SK-N-SH (cell line): Measurements from ENCODE around the gene MCRS1. TPM values are rescaled to one million over a fixed set of nuclear protein-coding genes. Genes with fewer than 3 reads are reported as not detected.

Experiments
- CTCF ChIA-PET: fragments of 300-600, 350-600 bp; formaldehyde crosslinking; extraction: SDS; loops from one replicate; lab custom pipeline; 2021; lab: Yijun Ruan, JAX
- POLR2A ChIA-PET: fragments of 350-600 bp; sonication (Branson Sonifier 250); formaldehyde crosslinking; extraction: SDS; loops from one replicate; lab custom pipeline; 2020; ENCODE audit warnings: antibody characterized with exemption, inconsistent platforms; lab: Yijun Ruan, JAX
- DNase-seq: peaks from one replicate; pipeline ENCODE4 v3.0.0; 2012
- H2AFZ ChIP-seq: fragments of 200-600 bp; sonication (generic); 2 replicates; pipeline ENCODE4 v1.8.1; 2016; ENCODE audit warnings: antibody characterized with exemption, mild to moderate bottlenecking, low read depth
- H3F3A ChIP-seq: fragments of 200-600 bp; sonication (generic); replicated peaks from 2 replicates; pipeline ENCODE3; 2016; ENCODE audit warnings: antibody characterized with exemption, mild to moderate bottlenecking; ENCODE audit not compliant: insufficient read depth
- H3K27ac ChIP-seq, 2 experiments: fragments of 200-500 bp in 1 of 2; fragments of 200-600 bp in 1 of 2; sonication (Bioruptor generic) in 1 of 2; sonication (generic), shearing (Covaris generic) in 1 of 2; 2 replicates each; pipeline versions ENCODE4 v1.5.1 to v1.6.1; 2014 to 2016; ENCODE audit warnings: low read depth in 2 of 2, inconsistent platforms in 1 of 2, low read length in 1 of 2, mild to moderate bottlenecking in 1 of 2, mixed read lengths in 1 of 2
- H3K27me3 ChIP-seq: fragments of 200-600 bp; sonication (generic), shearing (Covaris generic); 2 replicates; pipeline ENCODE4 v1.6.1; 2016; ENCODE audit warnings: mixed run types; ENCODE audit not compliant: insufficient read depth
- H3K36me3 ChIP-seq, 2 experiments: fragments of 200-500 bp in 1 of 2; fragments of 200-600 bp in 1 of 2; sonication (Bioruptor generic) in 1 of 2; sonication (generic) in 1 of 2; replicated peaks in 1 of 2; 2 replicates each; pipeline versions ENCODE3 to v1.5.1; 2014 to 2016; ENCODE audit warnings: low read length in 1 of 2, mild to moderate bottlenecking in 1 of 2; ENCODE audit not compliant: insufficient read depth in 2 of 2, control insufficient read depth in 1 of 2
- H3K4me1 ChIP-seq, 2 experiments: fragments of 200-500 bp in 1 of 2; fragments of 200-600 bp in 1 of 2; sonication (Bioruptor generic) in 1 of 2; sonication (generic), shearing (Covaris generic) in 1 of 2; 2 replicates each; pipeline versions ENCODE4 v1.5.1 to v1.6.1; 2014 to 2016; ENCODE audit warnings: low read depth in 1 of 2, low read length in 1 of 2, mixed run types in 1 of 2; ENCODE audit not compliant: insufficient read depth in 2 of 2, control insufficient read depth in 1 of 2
- H3K4me2 ChIP-seq: fragments of 200-600 bp; sonication (generic), shearing (Covaris generic); 2 replicates; pipeline ENCODE4 v1.6.1; 2017; ENCODE audit warnings: mixed run types
- H3K4me3 ChIP-seq, 2 experiments: fragments of 200-500 bp in 1 of 2; fragments of 200-600 bp in 1 of 2; sonication (Bioruptor generic) in 1 of 2; sonication (generic), shearing (Covaris generic) in 1 of 2; 2 replicates each; pipeline versions ENCODE4 v1.5.1 to v1.8.1; 2014 to 2016; ENCODE audit warnings: low read depth in 2 of 2, inconsistent platforms in 1 of 2, low read length in 1 of 2, mild to moderate bottlenecking in 1 of 2, mixed read lengths in 1 of 2, moderate library complexity in 1 of 2
- H3K79me2 ChIP-seq: fragments of 200-600 bp; sonication (generic); 2 replicates; pipeline ENCODE4 v1.8.1; 2017; ENCODE audit warnings: mild to moderate bottlenecking; ENCODE audit not compliant: insufficient read depth
- H3K9ac ChIP-seq: fragments of 200-600 bp; sonication (generic); 2 replicates; pipeline ENCODE4 v1.6.1; 2017; ENCODE audit warnings: mixed run types
- H3K9me2 ChIP-seq: fragments of 200-600 bp; sonication (generic); 2 replicates; pipeline ENCODE4 v1.6.1; 2017; ENCODE audit warnings: mixed run types
- H3K9me3 ChIP-seq: fragments of 200-600 bp; sonication (generic); 2 replicates; pipeline ENCODE4 v1.6.1; 2017; ENCODE audit warnings: mixed run types, mild to moderate bottlenecking, moderate library complexity
- H4K20me1 ChIP-seq: fragments of 200-600 bp; sonication (generic); 2 replicates; pipeline ENCODE4 v1.6.1; 2017; ENCODE audit warnings: mild to moderate bottlenecking, mixed run types; ENCODE audit not compliant: insufficient read depth
- CTCF ChIP-seq: fragments of 200-600 bp; sonication (generic); IDR thresholded peaks from 2 replicates; pipeline ENCODE4 v1.6.1; 2017; ENCODE audit warnings: antibody characterized with exemption, mild to moderate bottlenecking, moderate library complexity
- EP300 ChIP-seq, 2 experiments: IDR thresholded peaks; 2 replicates each; pipeline versions ENCODE4 v1.4.0 to v1.6.1; 2012; ENCODE audit warnings: borderline replicate concordance in 1 of 2, low read depth in 1 of 2, low read length in 1 of 2
- FOXJ3 ChIP-seq: sonication (generic); formaldehyde crosslinking; IDR thresholded peaks from 2 replicates; pipeline ENCODE4 v1.5.1; 2020; ENCODE audit warnings: mild to moderate bottlenecking, missing genetic modification reagents
- JUND ChIP-seq: IDR thresholded peaks from 2 replicates; pipeline ENCODE4 v1.4.0; 2012
- MAX ChIP-seq: IDR thresholded peaks from 2 replicates; pipeline ENCODE4 v1.4.0; 2012; ENCODE audit warnings: low read depth
- MEF2A ChIP-seq: IDR thresholded peaks from 2 replicates; pipeline ENCODE4 v1.4.0; 2012; ENCODE audit warnings: low read depth, borderline replicate concordance
- MXI1 ChIP-seq: IDR thresholded peaks from 2 replicates; pipeline ENCODE4 v1.6.1; 2012; ENCODE audit warnings: mild to moderate bottlenecking, low read depth, low read length, improper control_type of control experiment
- NFIC ChIP-seq: IDR thresholded peaks from 2 replicates; pipeline ENCODE4 v1.4.0; 2012; ENCODE audit warnings: borderline replicate concordance
- PBX3 ChIP-seq: IDR thresholded peaks from 2 replicates; pipeline ENCODE4; 2012
- POLR2AphosphoS5 ChIP-seq: IDR thresholded peaks from 2 replicates; pipeline ENCODE4 v1.6.1; 2012; ENCODE audit warnings: low read depth, low read length
- RAD21 ChIP-seq: IDR thresholded peaks from 2 replicates; pipeline ENCODE4 v1.6.1; 2012; ENCODE audit warnings: mild to moderate bottlenecking, low read length
- RCOR1 ChIP-seq: fragments of 150-350 bp; IDR thresholded peaks from 2 replicates; pipeline ENCODE4 v1.6.1; 2017; ENCODE audit warnings: antibody characterized with exemption, low read length
- RFX5 ChIP-seq: IDR thresholded peaks from 2 replicates; pipeline ENCODE4 v1.6.1; 2012; ENCODE audit warnings: mild to moderate bottlenecking, improper control_type of control experiment, low read length
- RXRA ChIP-seq: IDR thresholded peaks from 2 replicates; pipeline ENCODE4 v1.4.0; 2012; ENCODE audit warnings: low read depth, mild to moderate bottlenecking, borderline replicate concordance
- SMC3 ChIP-seq: IDR thresholded peaks from 2 replicates; pipeline ENCODE4 v1.6.1; 2012; ENCODE audit warnings: low read depth, low read length, improper control_type of control experiment
- TCF12 ChIP-seq: IDR thresholded peaks from 2 replicates; pipeline ENCODE4 v1.4.0; 2012
- TEAD4 ChIP-seq: IDR thresholded peaks from 2 replicates; pipeline ENCODE4 v1.4.0; 2012; ENCODE audit warnings: mild to moderate bottlenecking, borderline replicate concordance; ENCODE audit not compliant: insufficient read depth
- USF1 ChIP-seq: IDR thresholded peaks from 2 replicates; pipeline ENCODE4 v1.4.0; 2012; ENCODE audit warnings: low read depth, borderline replicate concordance
- ZBTB33 ChIP-seq: IDR thresholded peaks from 2 replicates; pipeline ENCODE4 v1.4.0; 2012; ENCODE audit warnings: low read depth, borderline replicate concordance
- WGBS: methylation state at CpG from one replicate; pipeline ENCODE4 v1.1.6; 2017; ENCODE audit warnings: low lambda C conversion rate; 5-methylcytosine and 5-hydroxymethylcytosine counted together
- polyA plus RNA-seq, 3 experiments: library from polyadenylated mRNA; depleted of rRNA; stranded (reverse); fragments of >200 nt; gene quantifications; 2 replicates each; pipeline ENCODE4 v1.2.3, GENCODE V29; 2012

The MCRS1 gene
- polyA plus RNA-seq, 1 of the 3 experiments (the other 2 are of a cell fraction), result 107 TPM

GRCh38 chr12:49545815-49546214 lies 22.1 kb downstream of the MCRS1 start (continued):
- TF ChIP-seq CTCF (no peak), RCOR1 (no peak), MXI1 (no peak), POLR2AphosphoS5 (no peak)

- no peaks in the 10 kb centered on the region for H3K79me2 ChIP-seq
- H4K20me1 ChIP-seq, result no peaks in the 10 kb centered on the region
- H3K27ac ChIP-seq, result no peak overlapping the region
- no peak overlapping the region for H3K4me2 ChIP-seq
- H3K4me1 ChIP-seq, result no peaks in the 10 kb centered on the region; a peak in 1 of 4 replicates
- H3K27me3 ChIP-seq, result no peaks in the 10 kb centered on the region
- no peaks in the 10 kb centered on the region for H3K36me3 ChIP-seq
- no peaks in the 10 kb centered on the region for H3K9me2 ChIP-seq
- H3K9ac ChIP-seq, result no peak overlapping the region
- WGBS, result 85% methylated on average over 36 of the region's 39 CpGs
- no peaks in the 10 kb centered on the region for H3F3A ChIP-seq
- POLR2A ChIA-PET, result interaction anchor here (1.4 kb wide), 1 partner anchor 8 kb away, joined by 3 read pairs; no protein-coding TSS in a partner anchor
- H3K4me3 ChIP-seq, result no peak overlapping the region
- peak; percentile 33 for DNase-seq
- H2AFZ ChIP-seq, result no peak overlapping the region
- H3K9me3 ChIP-seq, result no peaks in the 10 kb centered on the region
- CTCF ChIA-PET, result interaction anchor here (0.6 to 2.7 kb wide), 6 partner anchors 9 to 212 kb away, joined by 3 to 13 read pairs (median 4); partner anchors contain the start of gene DNAJC22
- no peak for TF ChIP-seq JUND
- no peak for TF ChIP-seq RAD21
- TF ChIP-seq NFIC, result no peak
- TF ChIP-seq MAX, result no peak
- no peak for TF ChIP-seq MEF2A
- no peak for TF ChIP-seq TCF12
- TF ChIP-seq RXRA, result no peak
- TF ChIP-seq USF1, result no peak
- TF ChIP-seq TEAD4, result no peak
- TF ChIP-seq SMC3, result no peak
- no peak for TF ChIP-seq EP300 (IDR thresholded peaks at IDR 0.05; ENCODE audit: borderline replicate concordance in 1 of 2, low read depth in 1 of 2, low read length in 1 of 2)
- TF ChIP-seq RFX5, result no peak
- no peak for TF ChIP-seq ZBTB33
- TF ChIP-seq PBX3, result no peak
- TF ChIP-seq CTCF, result no peak
- no peak for TF ChIP-seq FOXJ3 (CRISPR knock-in tag)
Measured at GRCh38 chr12:49543914-49544815, 23.8 kb downstream of the MCRS1 start.
